HTR-8/SVneo (cell line): Measurements from ENCODE around the gene CACTIN.
A peak's percentile ranks its signal among the peaks of the same experiment; 100 is the strongest.
"Not testable (repeated sequence)": the region's sequence is repeated elsewhere in the genome, so short reads cannot be mapped to it uniquely, and the experiment has no call there.

ENCODE experiments used
- DNase-seq: peaks from one replicate; pipeline ENCODE4 v3.0.0; 2011; ENCODE audit warnings: low spot score, mixed read lengths; ENCODE audit not compliant: insufficient read length
- FAIRE-seq: peaks from 2 replicates; lab custom pipeline; 2011; peaks lifted over from hg19 to GRCh38; lab: Jason Lieb, UNC

CACTIN gene

GRCh38 chr19:3575949-3576673, 50.5 kb downstream of the CACTIN start:
- DNase-seq = no peak
- no peak for FAIRE-seq

GRCh38 chr19:3575260-3575741, 51.3 kb downstream of the CACTIN start:
- DNase-seq (no peak), FAIRE-seq (no peak)

- FAIRE-seq (peak; percentile 80), DNase-seq (peak; percentile 73)
These were observed 52.5 kb downstream of the CACTIN start for GRCh38 chr19:3573858-3574637.

- FAIRE-seq = no peak
- no peak for DNase-seq
These were observed 53.3 kb downstream of the CACTIN start for GRCh38 chr19:3573162-3573857.

- DNase-seq (no peak), FAIRE-seq (no peak)
These were observed 53.8 kb downstream of the CACTIN start, which contains the start of gene HMG20B for GRCh38 chr19:3572855-3573161. HMG20B (plus strand) TSS chr19:3572944; CDS start chr19:3573310, 366 bp downstream.

GRCh38 chr19:3572132-3572854, 54.3 kb downstream of the CACTIN start:
- FAIRE-seq = peak; percentile 81
- DNase-seq = peak; percentile 92

- FAIRE-seq (no peak), DNase-seq (no peak)
These were observed 56.0 kb downstream of the CACTIN start for GRCh38 chr19:3570606-3571011.

GRCh38 chr19:3570042-3570441, 56.5 kb downstream of the CACTIN start:
- not testable (repeated sequence) for DNase-seq, FAIRE-seq

GRCh38 chr19:3565139-3565538, 61.5 kb downstream of the CACTIN start:
- peak; percentile 81 for FAIRE-seq

GRCh38 chr19:3563709-3564524, 62.7 kb downstream of the CACTIN start:
- DNase-seq = no peak

More at GRCh38 chr19:3565139-3565538, 61.5 kb downstream of the CACTIN start:
- peak; percentile 67 for DNase-seq

More at GRCh38 chr19:3563709-3564524, 62.7 kb downstream of the CACTIN start:
- no peak for FAIRE-seq
